Activated naive CD4-positive, alpha-beta T cell treated with Interleukin-2 at 50 U/mL for 16 hours (primary cell): ENCODE data around the gene NFYA.

Experiments
- DNase-seq: peaks from one replicate; pipeline ENCODE4 v3.0.0-alpha.2; 2020

Gene NFYA

GRCh38 chr6:41122373-41122772 is 49.6 kb downstream of the NFYA start:
- DNase-seq = no peak

DNA sequence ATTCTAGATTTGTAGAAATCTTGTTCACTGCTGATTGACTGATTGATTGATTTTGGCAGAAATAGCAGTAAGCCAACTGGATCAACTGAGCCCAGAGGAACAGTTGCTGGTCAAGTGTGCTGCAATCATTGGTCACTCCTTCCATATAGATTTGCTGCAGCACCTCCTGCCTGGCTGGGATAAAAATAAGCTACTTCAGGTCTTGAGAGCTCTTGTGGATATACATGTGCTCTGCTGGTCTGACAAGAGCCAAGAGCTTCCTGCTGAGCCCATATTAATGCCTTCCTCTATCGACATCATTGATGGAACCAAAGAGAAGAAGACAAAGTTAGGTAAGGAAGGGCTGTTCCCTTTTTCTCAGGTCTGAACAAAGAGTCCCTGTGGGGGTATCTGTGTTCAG is 50.1 kb downstream of the NFYA start:
- DNase-seq = no peak

- no peak for DNase-seq
Observed at GRCh38 chr6:41125282-41125681, 52.5 kb downstream of the NFYA start.

- no peak for DNase-seq
Observed at GRCh38 chr6:41132254-41132653, 59.5 kb downstream of the NFYA start.

GRCh38 chr6:41135062-41135832 is 62.5 kb downstream of the NFYA start:
- no peak for DNase-seq

- DNase-seq = no peak
Observed at GRCh38 chr6:41136911-41137310, 64.1 kb downstream of the NFYA start.

DNA sequence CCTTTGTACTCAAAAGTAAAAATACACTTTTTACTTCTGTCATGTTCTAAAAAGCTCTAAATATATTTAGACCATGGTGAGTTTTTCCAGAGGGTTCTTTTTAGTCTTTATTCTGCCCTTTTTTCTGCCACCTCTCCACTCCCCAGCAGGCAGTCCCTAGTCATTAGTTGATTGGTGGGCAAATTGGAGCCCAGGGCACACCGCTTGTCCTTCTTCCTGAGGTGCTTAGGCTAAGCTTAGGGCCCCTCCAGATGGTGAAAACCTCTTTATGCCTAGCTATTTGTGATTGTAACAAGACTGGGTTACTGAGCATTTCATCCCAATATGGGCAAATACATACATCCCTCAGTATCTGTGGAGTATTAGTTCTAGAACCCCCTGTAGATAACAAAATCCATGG is 75.1 kb downstream of the NFYA start:
- no peak for DNase-seq
